HCT116 (cell line): ENCODE measurements around the gene CAMK2A. TPM values are rescaled to one million over a fixed set of nuclear protein-coding genes. Genes with fewer than 3 reads are reported as not detected.

Experiments
- ATAC-seq: fragments of 200-7000 bp; cut with Tn5 transposase; 2 replicates; pipeline ENCODE4 v1.9.1; 2020; ENCODE audit warnings: mild to moderate bottlenecking, moderate library complexity
- BruUV-seq: library from RNA; stranded (reverse); fragments of 400-500 nt; replicated peaks from 2 replicates; lab custom pipeline; 2021; lab: Mats Ljungman, UMichigan
- CTCF ChIA-PET: fragments of 300-600 bp; sonication (Branson Sonifier 250); formaldehyde crosslinking; loops from one replicate; lab custom pipeline; 2021; ENCODE audit warnings: antibody characterized with exemption; lab: Charles Lee
- POLR2A ChIA-PET: fragments of 300-600, 350-600 bp; sonication (Branson Sonifier 250); formaldehyde crosslinking; loops from one replicate; lab custom pipeline; 2021; ENCODE audit warnings: antibody characterized with exemption; lab: Charles Lee
- RAD21 ChIA-PET, 2 experiments: fragments of 300-600 bp; sonication (Branson Sonifier 250); formaldehyde crosslinking; loops; one replicate each; lab custom pipeline; 2023; ENCODE audit warnings: low total read pairs in 2 of 2; ENCODE audit not compliant: uncharacterized antibody in 2 of 2, unreplicated experiment in 2 of 2, low non-redundant PET in 1 of 2; lab: Charles Lee
- DNase-seq: peaks from one replicate; pipeline ENCODE4 v3.0.0-alpha.2; 2010; ENCODE audit warnings: low read depth, low spot score
- H2AFZ ChIP-seq: fragments of 200-600 bp; shearing (Covaris generic), sonication (generic); 2 replicates; pipeline ENCODE4 v1.6.1; 2017; ENCODE audit warnings: low read depth, mixed run types, mixed read lengths, antibody characterized with exemption, low read length; ENCODE audit not compliant: poor library complexity, severe bottlenecking
- H3K27ac ChIP-seq: 2 replicates; pipeline ENCODE4 v1.5.1; 2012; ENCODE audit warnings: low read depth, low read length
- H3K27me3 ChIP-seq: fragments of 200-600 bp; sonication (generic); 2 replicates; pipeline ENCODE4 v1.6.1; 2016; ENCODE audit warnings: mixed run types, low read length, mixed read lengths; ENCODE audit not compliant: insufficient read depth
- H3K36me3 ChIP-seq, 2 experiments: fragments of 200-500 bp in 1 of 2; fragments of 200-600 bp in 1 of 2; sonication (Bioruptor generic) in 1 of 2; sonication (generic) in 1 of 2; 2 replicates each; pipeline versions ENCODE4 v1.5.1 to v1.6.1; 2014 to 2016; ENCODE audit warnings: low read length in 2 of 2, inconsistent platforms in 1 of 2, mixed read lengths in 1 of 2, mixed run types in 1 of 2; ENCODE audit not compliant: insufficient read depth in 2 of 2, control insufficient read depth in 1 of 2
- H3K4me1 ChIP-seq, 2 experiments: fragments of 200-600 bp in 1 of 2; sonication (generic) in 1 of 2; 2 replicates each; pipeline versions ENCODE4 v1.5.1 to v1.6.1; 2012 to 2017; ENCODE audit warnings: low read length in 2 of 2, inconsistent platforms in 1 of 2, mild to moderate bottlenecking in 1 of 2, mixed read lengths in 1 of 2, mixed run types in 1 of 2, moderate library complexity in 1 of 2; ENCODE audit not compliant: insufficient read depth in 2 of 2, control insufficient read depth in 1 of 2
- H3K4me2 ChIP-seq: fragments of 200-600 bp; sonication (generic); 2 replicates; pipeline ENCODE4 v1.6.1; 2017; ENCODE audit warnings: mixed run types, low read length, mixed read lengths
- H3K4me3 ChIP-seq, 2 experiments: fragments of 200-600 bp in 1 of 2; sonication (generic) in 1 of 2; replicated peaks in 1 of 2; 2 replicates each; pipeline ENCODE4 v1.5.1; 2011 to 2016; ENCODE audit warnings: low read length in 2 of 2, control low read depth in 1 of 2, low read depth in 1 of 2, mild to moderate bottlenecking in 1 of 2, mixed read lengths in 1 of 2, mixed run types in 1 of 2
- H3K79me2 ChIP-seq: fragments of 200-600 bp; sonication (generic); 2 replicates; pipeline ENCODE4 v1.6.1; 2017; ENCODE audit warnings: mild to moderate bottlenecking, mixed run types, low read length, moderate library complexity, mixed read lengths; ENCODE audit not compliant: insufficient read depth
- H3K9ac ChIP-seq: fragments of 200-600 bp; sonication (generic); 2 replicates; pipeline ENCODE4 v1.6.1; 2016; ENCODE audit warnings: low read length, mixed read lengths
- H3K9me2 ChIP-seq: fragments of 200-600 bp; sonication (generic), shearing (Covaris generic); 2 replicates; pipeline ENCODE4 v1.6.1; 2017; ENCODE audit warnings: mixed run types, mild to moderate bottlenecking, moderate library complexity; ENCODE audit not compliant: insufficient read depth
- H3K9me3 ChIP-seq, 2 experiments: fragments of 200-500 bp in 1 of 2; fragments of 200-600 bp in 1 of 2; sonication (Bioruptor generic) in 1 of 2; sonication (generic) in 1 of 2; 2 replicates each; pipeline ENCODE4 v1.6.1; 2014 to 2017; ENCODE audit warnings: low read length in 2 of 2, mixed read lengths in 2 of 2, inconsistent platforms in 1 of 2, low read depth in 1 of 2, mild to moderate bottlenecking in 1 of 2, mixed run types in 1 of 2, moderate library complexity in 1 of 2; ENCODE audit not compliant: control insufficient read depth in 1 of 2, insufficient read depth in 1 of 2
- H4K20me1 ChIP-seq: fragments of 200-600 bp; sonication (generic), shearing (Covaris generic); 2 replicates; pipeline ENCODE4 v1.6.1; 2017; ENCODE audit warnings: mixed run types, mild to moderate bottlenecking, moderate library complexity; ENCODE audit not compliant: insufficient read depth
- ATF3 ChIP-seq: IDR thresholded peaks from 2 replicates; pipeline ENCODE4 v1.6.1; 2012
- CBX3 ChIP-seq: IDR thresholded peaks from 2 replicates; pipeline ENCODE4 v1.6.1; 2012; ENCODE audit warnings: low read depth
- ELF1 ChIP-seq: IDR thresholded peaks from 2 replicates; pipeline ENCODE4 v1.6.1; 2012; ENCODE audit warnings: low read depth, borderline replicate concordance
- FOSL1 ChIP-seq: IDR thresholded peaks from 2 replicates; pipeline ENCODE4 v1.6.1; 2012; ENCODE audit warnings: low read depth
- REST ChIP-seq: IDR thresholded peaks from 2 replicates; pipeline ENCODE4 v1.6.1; 2012; ENCODE audit warnings: low read depth
- TCF7L2 ChIP-seq: IDR thresholded peaks from 2 replicates; pipeline ENCODE4 v1.7.0; 2011; ENCODE audit warnings: borderline replicate concordance, inconsistent platforms; ENCODE audit not compliant: insufficient read depth, insufficient read length; ENCODE audit errors: extremely low read depth
- intact Hi-C: fragments of 100-400 bp; cut with micrococcal nuclease; formaldehyde crosslinking; loops from 2 replicates; pipeline ENCODE4 v1.10.0; 2022
- total RNA-seq: library from RNA; stranded (reverse); gene quantifications from one replicate; pipeline ENCODE4 v1.2.1, GENCODE V29; 2021; ENCODE audit not compliant: unreplicated experiment

Gene CAMK2A
- total RNA-seq, 1 experiment from 2014 or later: not detected

DNA sequence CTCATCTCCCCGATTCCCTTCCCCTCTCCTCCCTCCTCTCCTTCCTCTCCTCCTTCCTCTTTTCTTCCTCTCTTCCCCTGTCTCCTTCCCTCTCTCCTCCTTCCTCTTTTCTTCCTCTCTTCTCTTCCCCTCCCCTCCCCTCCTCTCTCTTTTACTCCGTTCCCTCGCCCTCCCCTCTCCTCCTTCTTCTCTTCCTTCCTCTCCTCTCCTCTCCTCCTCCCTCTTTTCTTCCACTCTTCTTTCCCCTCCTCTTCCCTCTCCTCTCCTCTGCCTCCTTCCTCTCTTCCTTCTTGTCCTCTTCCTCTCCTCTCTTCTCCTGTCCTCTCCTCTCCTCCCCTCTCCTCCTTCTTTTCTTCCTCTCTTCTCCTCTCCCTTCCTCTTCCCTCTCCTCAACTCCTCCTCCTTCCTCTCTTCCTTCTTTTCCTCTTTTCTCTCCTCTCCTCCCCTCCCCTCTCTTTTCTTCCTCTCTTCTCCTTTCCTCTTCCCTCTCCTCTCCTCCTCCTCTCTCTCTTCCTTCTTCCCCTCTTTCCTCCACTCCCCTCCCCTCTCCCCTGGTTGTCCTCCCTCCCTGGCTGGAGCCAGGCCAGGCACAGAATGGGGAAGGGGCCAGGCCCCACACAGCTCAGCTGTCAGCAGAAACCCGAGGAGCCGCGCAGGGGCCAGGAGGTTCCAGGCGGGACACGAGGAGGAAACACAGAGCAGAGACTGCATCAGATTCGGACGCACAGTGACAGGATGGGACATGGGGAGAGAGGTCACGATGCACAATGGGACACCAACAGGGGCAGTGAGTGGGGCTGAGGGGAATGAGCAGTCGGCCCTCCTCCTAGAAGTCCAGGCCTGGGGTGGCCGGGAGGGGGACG, 48.0 kb downstream of the CAMK2A start:
- Histone ChIP-seq H3K27ac (no peak overlapping the region), H3K4me1 (no peaks in the 10 kb centered on the region), H2AFZ (no peak overlapping the region), H3K9me2 (no peaks in the 10 kb centered on the region), H3K9me3 (no peaks in the 10 kb centered on the region), H3K9ac (no peak overlapping the region), H4K20me1 (no peaks in the 10 kb centered on the region), H3K36me3 (no peaks in the 10 kb centered on the region), H3K4me3 (no peak overlapping the region), H3K27me3 (no peaks in the 10 kb centered on the region), H3K79me2 (no peaks in the 10 kb centered on the region), H3K4me2 (no peak overlapping the region)
- DNase-seq (no peak), ATAC-seq (no peak)
- RAD21 ChIA-PET: no interaction called here
- intact Hi-C loops: no loop called here
- CTCF ChIA-PET: no interaction called here
- TF ChIP-seq ATF3 (no peak), ELF1 (no peak), CBX3 (no peak), TCF7L2 (no peak), REST (no peak), FOSL1 (no peak)
- POLR2A ChIA-PET: no interaction called here
- BruUV-seq: no TSS peak
